ENCODE results near the gene TMEM80.

The TMEM80 gene

GRCh38 chr11:679271-680207 is 16.1 kb upstream of the TMEM80 start:
- Histone ChIP-seq H3K27me3 (ENCODE audit: control insufficient read depth in 1 of 2, insufficient read depth in 1 of 2, low read length in 2 of 2) (no peaks in the 10 kb centered on the region), H2BK120ac (ENCODE audit: low read depth, low read length) (no peak overlapping the region), H3K4me1 (ENCODE audit: control insufficient read depth, insufficient read depth, low read depth, low read length) (peaks cover 2% of the 10 kb centered on the region), H2BK15ac (ENCODE audit: low read depth, poor library complexity, severe bottlenecking) (peak overlapping the region; percentile 84), H3K4me3 (ENCODE audit: insufficient read depth in 1 of 2, low read depth in 1 of 2, low read length in 2 of 2) (peak overlapping the region in 1 of 2 experiments; percentile 2), H2BK12ac (ENCODE audit: low read length in 2 of 2) (no peak overlapping the region), H3K18ac (ENCODE audit: low read depth in 1 of 2, low read length in 2 of 2) (no peak overlapping the region), H3K23ac (ENCODE audit: low read length in 2 of 2) (no peak overlapping the region), H3K4me2 (ENCODE audit: low read length, poor library complexity, severe bottlenecking) (no peak overlapping the region), H2BK5ac (ENCODE audit: low read depth, low read length, poor library complexity, severe bottlenecking) (no peak overlapping the region), H2AK5ac (ENCODE audit: low read length, severe bottlenecking) (no peak overlapping the region), H3K79me1 (replicated peaks; ENCODE audit: low read length, poor library complexity, severe bottlenecking) (peaks cover 27% of the 10 kb centered on the region), H4K91ac (ENCODE audit: low read length) (peak overlapping the region; percentile 11), H3K36me3 (ENCODE audit: control insufficient read depth in 1 of 2, insufficient read depth in 2 of 2, low read depth in 1 of 2, low read length in 2 of 2) (peaks cover 66 to 67% of the 10 kb centered on the region in 2 experiments), H3K27ac (ENCODE audit: low read length, poor library complexity, severe bottlenecking) (no peak overlapping the region), H4K8ac (ENCODE audit: low read length) (peak overlapping the region; percentile 55), H3K9me3 (ENCODE audit: control insufficient read depth, low read length) (no peaks in the 10 kb centered on the region), H2AFZ (ENCODE audit: low read depth, low read length) (no peak overlapping the region), H3K4ac (ENCODE audit: low read depth in 1 of 2, low read length in 2 of 2) (no peak overlapping the region), H3K9ac (ENCODE audit: low read length) (no peak overlapping the region), H3K14ac (ENCODE audit: low read length in 2 of 2) (no peak overlapping the region)
- no peak for DNase-seq
- 97% methylated on average over 36 of the region's 36 CpGs for WGBS

- Histone ChIP-seq H3K4me2 (ENCODE audit: low read length, poor library complexity, severe bottlenecking) (no peak overlapping the region), H2BK120ac (ENCODE audit: low read depth, low read length) (no peak overlapping the region), H3K4me1 (ENCODE audit: control insufficient read depth, insufficient read depth, low read depth, low read length) (peaks cover 2% of the 10 kb centered on the region), H3K9ac (ENCODE audit: low read length) (no peak overlapping the region), H3K36me3 (ENCODE audit: control insufficient read depth in 1 of 2, insufficient read depth in 2 of 2, low read depth in 1 of 2, low read length in 2 of 2) (peaks cover 67 to 73% of the 10 kb centered on the region in 2 experiments), H2AK5ac (ENCODE audit: low read length, severe bottlenecking) (no peak overlapping the region), H2BK12ac (ENCODE audit: low read length in 2 of 2) (no peak overlapping the region), H2BK5ac (ENCODE audit: low read depth, low read length, poor library complexity, severe bottlenecking) (no peak overlapping the region), H3K27ac (ENCODE audit: low read length, poor library complexity, severe bottlenecking) (no peak overlapping the region), H3K27me3 (ENCODE audit: control insufficient read depth in 1 of 2, insufficient read depth in 1 of 2, low read length in 2 of 2) (no peaks in the 10 kb centered on the region), H2AFZ (ENCODE audit: low read depth, low read length) (no peak overlapping the region), H3K9me3 (ENCODE audit: control insufficient read depth, low read length) (no peaks in the 10 kb centered on the region), H4K91ac (ENCODE audit: low read length) (no peak overlapping the region), H4K8ac (ENCODE audit: low read length) (no peak overlapping the region), H3K4ac (ENCODE audit: low read depth in 1 of 2, low read length in 2 of 2) (no peak overlapping the region), H2BK15ac (ENCODE audit: low read depth, poor library complexity, severe bottlenecking) (no peak overlapping the region), H3K79me1 (replicated peaks; ENCODE audit: low read length, poor library complexity, severe bottlenecking) (peaks cover 26% of the 10 kb centered on the region), H3K14ac (ENCODE audit: low read length in 2 of 2) (no peak overlapping the region), H3K23ac (ENCODE audit: low read length in 2 of 2) (no peak overlapping the region), H3K4me3 (ENCODE audit: insufficient read depth in 1 of 2, low read depth in 1 of 2, low read length in 2 of 2) (no peak overlapping the region), H3K18ac (ENCODE audit: low read depth in 1 of 2, low read length in 2 of 2) (no peak overlapping the region)
- WGBS = 95% methylated on average over 19 of the region's 19 CpGs
- no peak for DNase-seq
Measured at GRCh38 chr11:680476-680875, 15.1 kb upstream of the TMEM80 start.

GRCh38 chr11:680970-681369 is 14.6 kb upstream of the TMEM80 start:
- Histone ChIP-seq H4K91ac (ENCODE audit: low read length) (no peak overlapping the region), H3K18ac (ENCODE audit: low read depth in 1 of 2, low read length in 2 of 2) (no peak overlapping the region), H2BK5ac (ENCODE audit: low read depth, low read length, poor library complexity, severe bottlenecking) (no peak overlapping the region), H3K27me3 (ENCODE audit: control insufficient read depth in 1 of 2, insufficient read depth in 1 of 2, low read length in 2 of 2) (no peaks in the 10 kb centered on the region), H3K9me3 (ENCODE audit: control insufficient read depth, low read length) (no peaks in the 10 kb centered on the region), H3K27ac (ENCODE audit: low read length, poor library complexity, severe bottlenecking) (no peak overlapping the region), H2BK15ac (ENCODE audit: low read depth, poor library complexity, severe bottlenecking) (no peak overlapping the region), H3K4me3 (ENCODE audit: insufficient read depth in 1 of 2, low read depth in 1 of 2, low read length in 2 of 2) (no peak overlapping the region), H3K4me2 (ENCODE audit: low read length, poor library complexity, severe bottlenecking) (no peak overlapping the region), H3K4me1 (ENCODE audit: control insufficient read depth, insufficient read depth, low read depth, low read length) (peaks cover 2% of the 10 kb centered on the region), H3K9ac (ENCODE audit: low read length) (no peak overlapping the region), H3K23ac (ENCODE audit: low read length in 2 of 2) (no peak overlapping the region), H2AFZ (ENCODE audit: low read depth, low read length) (no peak overlapping the region), H2AK5ac (ENCODE audit: low read length, severe bottlenecking) (no peak overlapping the region), H4K8ac (ENCODE audit: low read length) (no peak overlapping the region), H3K79me1 (replicated peaks; ENCODE audit: low read length, poor library complexity, severe bottlenecking) (peaks cover 26% of the 10 kb centered on the region), H3K36me3 (ENCODE audit: control insufficient read depth in 1 of 2, insufficient read depth in 2 of 2, low read depth in 1 of 2, low read length in 2 of 2) (peaks cover 68 to 73% of the 10 kb centered on the region in 2 experiments), H3K14ac (ENCODE audit: low read length in 2 of 2) (no peak overlapping the region), H3K4ac (ENCODE audit: low read depth in 1 of 2, low read length in 2 of 2) (no peak overlapping the region), H2BK120ac (ENCODE audit: low read depth, low read length) (no peak overlapping the region), H2BK12ac (ENCODE audit: low read length in 2 of 2) (no peak overlapping the region)
- no peak for DNase-seq
- WGBS = 97% methylated on average over 13 of the region's 13 CpGs

- Histone ChIP-seq H2BK120ac (ENCODE audit: low read depth, low read length) (no peak overlapping the region), H2AFZ (ENCODE audit: low read depth, low read length) (no peak overlapping the region), H3K36me3 (ENCODE audit: control insufficient read depth in 1 of 2, insufficient read depth in 2 of 2, low read depth in 1 of 2, low read length in 2 of 2) (peaks cover 59 to 73% of the 10 kb centered on the region in 2 experiments), H3K9ac (ENCODE audit: low read length) (no peak overlapping the region), H4K91ac (ENCODE audit: low read length) (no peak overlapping the region), H3K27ac (ENCODE audit: low read length, poor library complexity, severe bottlenecking) (no peak overlapping the region), H3K9me3 (ENCODE audit: control insufficient read depth, low read length) (no peaks in the 10 kb centered on the region), H3K4ac (ENCODE audit: low read depth in 1 of 2, low read length in 2 of 2) (no peak overlapping the region), H3K4me2 (ENCODE audit: low read length, poor library complexity, severe bottlenecking) (no peak overlapping the region), H3K4me1 (ENCODE audit: control insufficient read depth, insufficient read depth, low read depth, low read length) (peaks cover 16% of the 10 kb centered on the region), H3K23ac (ENCODE audit: low read length in 2 of 2) (no peak overlapping the region), H2BK5ac (ENCODE audit: low read depth, low read length, poor library complexity, severe bottlenecking) (no peak overlapping the region), H3K79me1 (replicated peaks; ENCODE audit: low read length, poor library complexity, severe bottlenecking) (peaks cover 33% of the 10 kb centered on the region), H4K8ac (ENCODE audit: low read length) (no peak overlapping the region), H3K4me3 (ENCODE audit: insufficient read depth in 1 of 2, low read depth in 1 of 2, low read length in 2 of 2) (no peak overlapping the region), H2BK15ac (ENCODE audit: low read depth, poor library complexity, severe bottlenecking) (no peak overlapping the region), H2AK5ac (ENCODE audit: low read length, severe bottlenecking) (no peak overlapping the region), H3K18ac (ENCODE audit: low read depth in 1 of 2, low read length in 2 of 2) (no peak overlapping the region), H2BK12ac (ENCODE audit: low read length in 2 of 2) (no peak overlapping the region), H3K27me3 (ENCODE audit: control insufficient read depth in 1 of 2, insufficient read depth in 1 of 2, low read length in 2 of 2) (no peaks in the 10 kb centered on the region), H3K14ac (ENCODE audit: low read length in 2 of 2) (no peak overlapping the region)
- no peak for DNase-seq
- WGBS = 94% methylated on average over 30 of the region's 30 CpGs
Measured at GRCh38 chr11:686451-687243, 9.0 kb upstream of the TMEM80 start.
